K562 (cell line): ENCODE results near the gene PPCDC. TPM values are rescaled to one million over a fixed set of nuclear protein-coding genes. Genes with fewer than 3 reads are reported as not detected.

Source experiments
- ETV5 ChIP-seq: sonication (generic); formaldehyde crosslinking; IDR thresholded peaks from 2 replicates; pipeline ENCODE4 v1.4.0; 2020; ENCODE audit warnings: low read depth, mild to moderate bottlenecking, missing genetic modification reagents
- HDAC8 ChIP-seq: fragments of 450-650 bp; IDR thresholded peaks from 2 replicates; pipeline ENCODE4 v1.6.1; 2016; ENCODE audit warnings: mild to moderate bottlenecking, missing genetic modification characterization, moderate library complexity, missing compliant biosample characterization
- HIVEP1 ChIP-seq: fragments of 250-450 bp; sonication (Bioruptor Pico); IDR thresholded peaks from 2 replicates; pipeline ENCODE4 v1.4.0; 2020; ENCODE audit warnings: mild to moderate bottlenecking
- RAD21 ChIP-seq, 2 experiments: fragments of 250-450 bp in 1 of 2; fragments of 450-650 bp in 1 of 2; sonication (Bioruptor Pico) in 1 of 2; formaldehyde crosslinking in 1 of 2; IDR thresholded peaks in 1 of 2; conservative IDR thresholded peaks in 1 of 2; 2 replicates each; pipeline versions ENCODE4 v1.4.0 to v1.8.0; 2020 to 2022; ENCODE audit warnings: mild to moderate bottlenecking in 2 of 2, moderate library complexity in 1 of 2
- RBFOX2 ChIP-seq: fragments of 200-400 bp; formaldehyde crosslinking; IDR thresholded peaks from 2 replicates; pipeline ENCODE4 v1.6.1; 2017; ENCODE audit warnings: low read depth, mild to moderate bottlenecking, low read length, moderate library complexity
- ZBTB8A ChIP-seq: fragments of 450-650 bp; IDR thresholded peaks from 2 replicates; pipeline ENCODE4 v1.6.1; 2018; ENCODE audit warnings: mild to moderate bottlenecking, moderate library complexity; ENCODE audit not compliant: partially characterized antibody
- ZNF24 ChIP-seq: fragments of 450-650 bp; IDR thresholded peaks from 2 replicates; pipeline ENCODE4 v1.6.1; 2016
- ZNF274 ChIP-seq: IDR thresholded peaks from 2 replicates; pipeline ENCODE4 v1.6.1; 2011; ENCODE audit warnings: low read depth, mild to moderate bottlenecking, low read length, moderate library complexity, borderline replicate concordance
- ZNF324 ChIP-seq: fragments of 250-450 bp; sonication (Bioruptor Pico); IDR thresholded peaks from 2 replicates; pipeline ENCODE4 v1.4.0; 2020; ENCODE audit warnings: mild to moderate bottlenecking
- polyA plus RNA-seq, 8 experiments: library from polyadenylated mRNA; depleted of rRNA in 4 of 8; stranded (reverse) in 5 of 8; unstranded in 3 of 8; fragments of >200 nt; fragmentation: Nextera tagmentation in 2 of 8; fragmentation: Illumina TruSeq in 1 of 8; extraction: Ambion mirVana in 2 of 8; extraction: Trizol in 1 of 8; gene quantifications; 2 replicates each; pipeline versions ENCODE4 v1.2.1 to v1.2.3, GENCODE V29; 2011 to 2014; ENCODE audit warnings: inconsistent platforms in 1 of 8, missing spikeins in 1 of 8
- total RNA-seq, 7 experiments: library from RNA; depleted of rRNA in 6 of 7; stranded (reverse); fragments of >200 nt in 6 of 7; fragmentation: Illumina TruSeq in 2 of 7; extraction: Trizol in 2 of 7; gene quantifications; 2 replicates each; pipeline versions ENCODE4 v1.2.1 to v1.2.3, GENCODE V29; 2011 to 2021; ENCODE audit warnings: low replicate concordance in 1 of 7
- TF ChIP-seq, protein P1 (sequence below): sonication (generic); formaldehyde crosslinking; IDR thresholded peaks from 2 replicates; pipeline ENCODE4 v1.4.0; 2020; ENCODE audit warnings: mild to moderate bottlenecking, missing genetic modification reagents
- TF ChIP-seq, protein P2 (sequence below): fragments of 450-650 bp; IDR thresholded peaks from 2 replicates; pipeline ENCODE4 v1.6.1; 2016; ENCODE audit warnings: antibody characterized with exemption
- TF ChIP-seq, protein P3 (sequence below), 2 experiments: fragments of 250-450 bp in 1 of 2; fragments of 450-650 bp in 1 of 2; sonication (Bioruptor Pico) in 1 of 2; IDR thresholded peaks; 2 replicates each; pipeline versions ENCODE4 v1.6.1 to v1.8.0; 2016 to 2021; ENCODE audit warnings: mild to moderate bottlenecking in 2 of 2, moderate library complexity in 2 of 2, missing compliant biosample characterization in 1 of 2, missing genetic modification characterization in 1 of 2
- TF ChIP-seq, protein P4 (sequence below): fragments of 450-650 bp; formaldehyde crosslinking; IDR thresholded peaks from 2 replicates; pipeline ENCODE4 v1.4.0; 2020; ENCODE audit warnings: mild to moderate bottlenecking, moderate library complexity
- TF ChIP-seq, protein P5 (sequence below): fragments of 450-650 bp; formaldehyde crosslinking; conservative IDR thresholded peaks from 2 replicates; pipeline ENCODE4 v1.4.0; 2022; ENCODE audit warnings: mild to moderate bottlenecking, missing genetic modification characterization
- TF ChIP-seq, protein P6 (sequence below): sonication (generic); formaldehyde crosslinking; IDR thresholded peaks from 2 replicates; pipeline ENCODE4 v1.8.0; 2023; ENCODE audit warnings: mild to moderate bottlenecking, missing genetic modification reagents

Gene PPCDC
- total and polyA plus RNA-seq, 9 of the 15 experiments (the other 6 are each of a cell fraction or from before 2014, with no cell fraction given) = 10.9 to 53.6 (median 16.7) TPM

DNA sequence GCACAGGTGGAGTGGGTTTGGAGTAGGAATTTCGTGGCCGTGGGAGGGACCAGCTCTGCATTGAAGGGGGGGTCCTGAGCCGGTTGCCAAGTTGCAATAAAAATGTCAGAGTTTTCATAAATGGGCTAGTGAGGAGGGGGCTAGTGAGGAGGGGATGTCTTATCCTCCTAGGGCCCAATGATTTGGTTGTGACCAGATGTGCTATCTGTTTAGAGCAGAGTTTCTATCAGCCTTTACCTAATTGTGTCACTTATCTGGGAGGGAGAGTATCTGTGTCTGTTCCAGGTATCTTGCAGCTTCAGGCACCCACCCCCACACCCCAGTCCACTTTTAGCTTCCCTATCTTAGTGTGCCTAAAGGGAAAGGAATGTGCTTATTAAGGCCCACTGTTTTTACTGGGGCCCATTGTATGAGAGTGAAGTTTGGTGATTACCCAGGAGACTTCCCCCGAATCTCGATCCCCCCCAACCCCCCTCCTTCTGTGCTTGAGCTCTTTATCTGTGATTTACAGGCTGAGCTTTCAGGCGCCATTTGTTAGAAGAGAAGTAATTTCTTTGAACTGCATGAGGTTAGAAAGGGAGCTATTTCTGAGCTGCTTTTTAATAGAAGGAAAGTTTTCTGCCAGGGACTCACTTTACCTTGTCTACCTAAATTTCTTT is 42.6 kb downstream of the PPCDC start (continued):
- TF ChIP-seq ETV5 (CRISPR knock-in tag) (peak; percentile 86), ZNF274 (peak; percentile 90), HDAC8 (tag) (peak; percentile 65; the same call in 1 of the 2 replicates), ZBTB8A (no peak), RAD21 (CRISPR knock-in tag; conservative IDR thresholded peaks at IDR 0.05 in 1 of 2, IDR thresholded peaks at IDR 0.05 in 1 of 2) (peak; percentile 34 to 49), ZNF24 (peak; percentile 82), HIVEP1 (CRISPR knock-in tag) (peak; percentile 93), RBFOX2 (no peak), ZNF324 (peak; percentile 55; the same call in 1 of the 2 replicates)
- TF ChIP-seq, protein P1, sequence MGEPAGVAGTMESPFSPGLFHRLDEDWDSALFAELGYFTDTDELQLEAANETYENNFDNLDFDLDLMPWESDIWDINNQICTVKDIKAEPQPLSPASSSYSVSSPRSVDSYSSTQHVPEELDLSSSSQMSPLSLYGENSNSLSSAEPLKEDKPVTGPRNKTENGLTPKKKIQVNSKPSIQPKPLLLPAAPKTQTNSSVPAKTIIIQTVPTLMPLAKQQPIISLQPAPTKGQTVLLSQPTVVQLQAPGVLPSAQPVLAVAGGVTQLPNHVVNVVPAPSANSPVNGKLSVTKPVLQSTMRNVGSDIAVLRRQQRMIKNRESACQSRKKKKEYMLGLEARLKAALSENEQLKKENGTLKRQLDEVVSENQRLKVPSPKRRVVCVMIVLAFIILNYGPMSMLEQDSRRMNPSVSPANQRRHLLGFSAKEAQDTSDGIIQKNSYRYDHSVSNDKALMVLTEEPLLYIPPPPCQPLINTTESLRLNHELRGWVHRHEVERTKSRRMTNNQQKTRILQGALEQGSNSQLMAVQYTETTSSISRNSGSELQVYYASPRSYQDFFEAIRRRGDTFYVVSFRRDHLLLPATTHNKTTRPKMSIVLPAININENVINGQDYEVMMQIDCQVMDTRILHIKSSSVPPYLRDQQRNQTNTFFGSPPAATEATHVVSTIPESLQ (CRISPR knock-in tag) = no peak
- TF ChIP-seq, protein P2, sequence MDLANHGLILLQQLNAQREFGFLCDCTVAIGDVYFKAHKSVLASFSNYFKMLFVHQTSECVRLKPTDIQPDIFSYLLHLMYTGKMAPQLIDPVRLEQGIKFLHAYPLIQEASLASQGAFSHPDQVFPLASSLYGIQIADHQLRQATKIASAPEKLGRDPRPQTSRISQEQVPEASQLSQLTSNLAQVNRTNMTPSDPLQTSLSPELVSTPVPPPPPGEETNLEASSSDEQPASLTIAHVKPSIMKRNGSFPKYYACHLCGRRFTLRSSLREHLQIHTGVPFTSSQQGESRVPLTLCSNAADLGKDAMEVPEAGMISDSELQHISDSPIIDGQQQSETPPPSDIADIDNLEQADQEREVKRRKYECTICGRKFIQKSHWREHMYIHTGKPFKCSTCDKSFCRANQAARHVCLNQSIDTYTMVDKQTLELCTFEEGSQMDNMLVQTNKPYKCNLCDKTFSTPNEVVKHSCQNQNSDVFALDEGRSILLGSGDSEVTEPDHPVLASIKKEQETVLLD = peak; percentile 80; the same call in 1 of the 2 replicates
- TF ChIP-seq, protein P3, sequence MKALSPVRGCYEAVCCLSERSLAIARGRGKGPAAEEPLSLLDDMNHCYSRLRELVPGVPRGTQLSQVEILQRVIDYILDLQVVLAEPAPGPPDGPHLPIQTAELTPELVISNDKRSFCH (CRISPR knock-in tag; IDR thresholded peaks at IDR 0.05) = 0 out of 2 replicates have a peak, but pooled peaks have one; percentile 73
- TF ChIP-seq, protein P3 (tag; IDR thresholded peaks at IDR 0.05) = peak; percentile 98
- TF ChIP-seq, protein P4, sequence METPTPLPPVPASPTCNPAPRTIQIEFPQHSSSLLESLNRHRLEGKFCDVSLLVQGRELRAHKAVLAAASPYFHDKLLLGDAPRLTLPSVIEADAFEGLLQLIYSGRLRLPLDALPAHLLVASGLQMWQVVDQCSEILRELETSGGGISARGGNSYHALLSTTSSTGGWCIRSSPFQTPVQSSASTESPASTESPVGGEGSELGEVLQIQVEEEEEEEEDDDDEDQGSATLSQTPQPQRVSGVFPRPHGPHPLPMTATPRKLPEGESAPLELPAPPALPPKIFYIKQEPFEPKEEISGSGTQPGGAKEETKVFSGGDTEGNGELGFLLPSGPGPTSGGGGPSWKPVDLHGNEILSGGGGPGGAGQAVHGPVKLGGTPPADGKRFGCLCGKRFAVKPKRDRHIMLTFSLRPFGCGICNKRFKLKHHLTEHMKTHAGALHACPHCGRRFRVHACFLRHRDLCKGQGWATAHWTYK (CRISPR knock-in tag) = peak; percentile 93
- TF ChIP-seq, protein P5, sequence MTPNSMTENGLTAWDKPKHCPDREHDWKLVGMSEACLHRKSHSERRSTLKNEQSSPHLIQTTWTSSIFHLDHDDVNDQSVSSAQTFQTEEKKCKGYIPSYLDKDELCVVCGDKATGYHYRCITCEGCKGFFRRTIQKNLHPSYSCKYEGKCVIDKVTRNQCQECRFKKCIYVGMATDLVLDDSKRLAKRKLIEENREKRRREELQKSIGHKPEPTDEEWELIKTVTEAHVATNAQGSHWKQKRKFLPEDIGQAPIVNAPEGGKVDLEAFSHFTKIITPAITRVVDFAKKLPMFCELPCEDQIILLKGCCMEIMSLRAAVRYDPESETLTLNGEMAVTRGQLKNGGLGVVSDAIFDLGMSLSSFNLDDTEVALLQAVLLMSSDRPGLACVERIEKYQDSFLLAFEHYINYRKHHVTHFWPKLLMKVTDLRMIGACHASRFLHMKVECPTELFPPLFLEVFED (CRISPR knock-in tag) = peak; percentile 92
- TF ChIP-seq, protein P6, sequence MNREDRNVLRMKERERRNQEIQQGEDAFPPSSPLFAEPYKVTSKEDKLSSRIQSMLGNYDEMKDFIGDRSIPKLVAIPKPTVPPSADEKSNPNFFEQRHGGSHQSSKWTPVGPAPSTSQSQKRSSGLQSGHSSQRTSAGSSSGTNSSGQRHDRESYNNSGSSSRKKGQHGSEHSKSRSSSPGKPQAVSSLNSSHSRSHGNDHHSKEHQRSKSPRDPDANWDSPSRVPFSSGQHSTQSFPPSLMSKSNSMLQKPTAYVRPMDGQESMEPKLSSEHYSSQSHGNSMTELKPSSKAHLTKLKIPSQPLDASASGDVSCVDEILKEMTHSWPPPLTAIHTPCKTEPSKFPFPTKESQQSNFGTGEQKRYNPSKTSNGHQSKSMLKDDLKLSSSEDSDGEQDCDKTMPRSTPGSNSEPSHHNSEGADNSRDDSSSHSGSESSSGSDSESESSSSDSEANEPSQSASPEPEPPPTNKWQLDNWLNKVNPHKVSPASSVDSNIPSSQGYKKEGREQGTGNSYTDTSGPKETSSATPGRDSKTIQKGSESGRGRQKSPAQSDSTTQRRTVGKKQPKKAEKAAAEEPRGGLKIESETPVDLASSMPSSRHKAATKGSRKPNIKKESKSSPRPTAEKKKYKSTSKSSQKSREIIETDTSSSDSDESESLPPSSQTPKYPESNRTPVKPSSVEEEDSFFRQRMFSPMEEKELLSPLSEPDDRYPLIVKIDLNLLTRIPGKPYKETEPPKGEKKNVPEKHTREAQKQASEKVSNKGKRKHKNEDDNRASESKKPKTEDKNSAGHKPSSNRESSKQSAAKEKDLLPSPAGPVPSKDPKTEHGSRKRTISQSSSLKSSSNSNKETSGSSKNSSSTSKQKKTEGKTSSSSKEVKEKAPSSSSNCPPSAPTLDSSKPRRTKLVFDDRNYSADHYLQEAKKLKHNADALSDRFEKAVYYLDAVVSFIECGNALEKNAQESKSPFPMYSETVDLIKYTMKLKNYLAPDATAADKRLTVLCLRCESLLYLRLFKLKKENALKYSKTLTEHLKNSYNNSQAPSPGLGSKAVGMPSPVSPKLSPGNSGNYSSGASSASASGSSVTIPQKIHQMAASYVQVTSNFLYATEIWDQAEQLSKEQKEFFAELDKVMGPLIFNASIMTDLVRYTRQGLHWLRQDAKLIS (CRISPR knock-in tag) = 0 out of 2 replicates have a peak, but pooled peaks have one; percentile 28
